Measurements from ENCODE around the gene SAV1.

Gene SAV1

GRCh38 chr14:50688875-50689274 lies 20.8 kb upstream of the SAV1 start:
- no peaks in the 10 kb centered on the region for H3K27me3 ChIP-seq (ENCODE audit: insufficient read depth, poor library complexity, severe bottlenecking)
- H3K4me3 ChIP-seq (replicated peaks; ENCODE audit: insufficient read depth, low read length) = no peak overlapping the region
- H3K27ac ChIP-seq (replicated peaks) = no peak overlapping the region
- TF ChIP-seq GABPA (IDR thresholded peaks at IDR 0.05; ENCODE audit: low read depth) (no peak), CTCF (IDR thresholded peaks at IDR 0.05; ENCODE audit: insufficient read depth, low read length) (no peak), REST (IDR thresholded peaks at IDR 0.05; ENCODE audit: insufficient replicate concordance, low read depth) (no peak), POLR2AphosphoS5 (IDR thresholded peaks at IDR 0.05; ENCODE audit: low read depth) (no peak), SPI1 (IDR thresholded peaks at IDR 0.05; ENCODE audit: borderline replicate concordance, low read depth) (no peak)
- DNase-seq (ENCODE audit: low read depth in 1 of 2, low spot score in 1 of 2) = no peak

GRCh38 chr14:50679674-50680073 lies 11.6 kb upstream of the SAV1 start:
- Histone ChIP-seq H3K27ac (replicated peaks) (no peak overlapping the region), H3K4me3 (replicated peaks; ENCODE audit: insufficient read depth, low read length) (no peak overlapping the region), H3K27me3 (ENCODE audit: insufficient read depth, poor library complexity, severe bottlenecking) (no peaks in the 10 kb centered on the region)
- no peak for DNase-seq (ENCODE audit: low read depth in 1 of 2, low spot score in 1 of 2)
- TF ChIP-seq REST (IDR thresholded peaks at IDR 0.05; ENCODE audit: insufficient replicate concordance, low read depth) = no peak
- no peak for TF ChIP-seq GABPA (IDR thresholded peaks at IDR 0.05; ENCODE audit: low read depth)
- no peak for TF ChIP-seq SPI1 (IDR thresholded peaks at IDR 0.05; ENCODE audit: borderline replicate concordance, low read depth)
- no peak for TF ChIP-seq CTCF (IDR thresholded peaks at IDR 0.05; ENCODE audit: insufficient read depth, low read length)
- no peak for TF ChIP-seq POLR2AphosphoS5 (IDR thresholded peaks at IDR 0.05; ENCODE audit: low read depth)

- no peak for TF ChIP-seq GABPA (IDR thresholded peaks at IDR 0.05; ENCODE audit: low read depth)
- no peak for TF ChIP-seq REST (IDR thresholded peaks at IDR 0.05; ENCODE audit: insufficient replicate concordance, low read depth)
- TF ChIP-seq CTCF (IDR thresholded peaks at IDR 0.05; ENCODE audit: insufficient read depth, low read length) = no peak
- TF ChIP-seq SPI1 (IDR thresholded peaks at IDR 0.05; ENCODE audit: borderline replicate concordance, low read depth) = no peak
- TF ChIP-seq POLR2AphosphoS5 (IDR thresholded peaks at IDR 0.05; ENCODE audit: low read depth) = no peak
- H3K4me3 ChIP-seq (replicated peaks; ENCODE audit: insufficient read depth, low read length) = no peak overlapping the region
- no peaks in the 10 kb centered on the region for H3K27me3 ChIP-seq (ENCODE audit: insufficient read depth, poor library complexity, severe bottlenecking)
- DNase-seq (ENCODE audit: low read depth in 1 of 2, low spot score in 1 of 2) = no peak
- no peak overlapping the region for H3K27ac ChIP-seq (replicated peaks)
Measured at GRCh38 chr14:50678163-50678562, 10.1 kb upstream of the SAV1 start.
